RWPE2 (cell line): ENCODE data around the gene MAPK7.

ENCODE experiments used
- ATAC-seq: fragments of 200-7000 bp; cut with Tn5 transposase; 3 replicates; pipeline ENCODE4 v1.9.1; 2021; ENCODE audit warnings: low read depth
- DNase-seq: peaks from one replicate; pipeline ENCODE4 v3.0.0-alpha.2; 2020; ENCODE audit warnings: low spot score
- H3K27ac ChIP-seq: fragments of 450-650 bp; 2 replicates; pipeline ENCODE4 v1.5.1; 2017; ENCODE audit warnings: mild to moderate bottlenecking; ENCODE audit not compliant: poor library complexity, severe bottlenecking
- H3K27me3 ChIP-seq: fragments of 250-450 bp; sonication (Bioruptor Pico); 2 replicates; pipeline ENCODE4 v1.5.1; 2021; ENCODE audit warnings: mild to moderate bottlenecking, moderate library complexity; ENCODE audit not compliant: insufficient read depth, poor library complexity, severe bottlenecking
- H3K36me3 ChIP-seq: fragments of 250-450 bp; sonication (Bioruptor Pico); 2 replicates; pipeline ENCODE4 v1.5.1; 2020; ENCODE audit warnings: low read depth, mild to moderate bottlenecking, moderate library complexity
- H3K4me1 ChIP-seq: fragments of 250-450 bp; sonication (Bioruptor Pico); 2 replicates; pipeline ENCODE4 v1.5.1; 2021; ENCODE audit warnings: mild to moderate bottlenecking, moderate library complexity; ENCODE audit not compliant: insufficient read depth, poor library complexity, severe bottlenecking
- H3K4me3 ChIP-seq: fragments of 250-450 bp; sonication (Bioruptor Pico); 2 replicates; pipeline ENCODE4 v1.5.1; 2021; ENCODE audit warnings: mild to moderate bottlenecking, moderate library complexity; ENCODE audit not compliant: severe bottlenecking
- H3K9me3 ChIP-seq: fragments of 250-450 bp; sonication (Bioruptor Pico); 2 replicates; pipeline ENCODE4 v1.5.1; 2021; ENCODE audit warnings: mild to moderate bottlenecking, moderate library complexity; ENCODE audit not compliant: severe bottlenecking
- TF ChIP-seq, protein P1 (sequence below): fragments of 450-650 bp; IDR thresholded peaks from one replicate; pipeline ENCODE4 v1.5.1; 2017; ENCODE audit warnings: mild to moderate bottlenecking, moderate library complexity; ENCODE audit not compliant: poor library complexity, severe bottlenecking

MAPK7 gene

DNA sequence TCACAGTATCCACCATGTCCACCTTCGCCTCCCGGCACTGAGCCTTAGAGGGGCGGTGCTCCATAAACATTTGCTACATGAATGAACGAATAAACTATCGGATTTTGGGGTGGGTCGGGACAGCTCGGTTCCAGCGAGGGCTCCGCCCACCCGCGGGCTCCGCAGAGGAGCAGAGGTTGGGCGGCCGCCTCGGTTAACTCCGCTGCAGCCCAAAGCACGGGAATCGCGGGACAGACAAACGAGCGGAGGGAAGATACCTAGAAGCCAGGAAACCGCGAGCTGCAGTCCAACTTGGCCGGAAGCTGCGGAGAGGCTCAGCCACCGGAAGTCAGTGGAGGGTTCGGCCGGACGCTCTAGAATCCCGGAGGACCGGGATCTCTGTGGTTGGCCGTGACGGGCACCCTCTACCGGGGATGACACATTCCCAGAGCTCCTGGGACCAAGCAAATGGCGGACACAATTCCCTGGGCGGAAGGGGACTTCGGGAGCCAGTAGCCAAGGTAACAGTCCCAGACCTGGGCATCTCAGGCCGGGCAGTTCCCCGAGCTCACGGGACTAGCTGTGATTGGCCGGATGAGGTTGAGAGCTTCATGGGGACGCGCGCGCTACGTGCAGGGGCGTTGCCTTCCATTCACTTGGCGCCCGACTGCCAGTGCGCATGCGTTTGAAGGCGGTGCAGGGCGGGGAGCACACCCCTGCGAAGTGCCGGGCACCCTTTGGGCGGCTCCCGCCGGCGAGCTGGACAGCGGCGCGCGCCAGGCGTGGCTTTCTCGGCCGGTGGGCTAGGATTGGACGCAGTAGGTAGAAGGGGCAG lies 489 bp upstream of the MAPK7 start:
- DNase-seq (peak; percentile 98), ATAC-seq (peak; percentile 92)
- Histone ChIP-seq H3K27ac (peak overlapping the region; percentile 90), H3K36me3 (peaks cover 34% of the 10 kb centered on the region), H3K27me3 (no peaks in the 10 kb centered on the region), H3K9me3 (no peaks in the 10 kb centered on the region), H3K4me3 (peak overlapping the region; percentile 65), H3K4me1 (no peaks in the 10 kb centered on the region)
- TF ChIP-seq, protein P1, sequence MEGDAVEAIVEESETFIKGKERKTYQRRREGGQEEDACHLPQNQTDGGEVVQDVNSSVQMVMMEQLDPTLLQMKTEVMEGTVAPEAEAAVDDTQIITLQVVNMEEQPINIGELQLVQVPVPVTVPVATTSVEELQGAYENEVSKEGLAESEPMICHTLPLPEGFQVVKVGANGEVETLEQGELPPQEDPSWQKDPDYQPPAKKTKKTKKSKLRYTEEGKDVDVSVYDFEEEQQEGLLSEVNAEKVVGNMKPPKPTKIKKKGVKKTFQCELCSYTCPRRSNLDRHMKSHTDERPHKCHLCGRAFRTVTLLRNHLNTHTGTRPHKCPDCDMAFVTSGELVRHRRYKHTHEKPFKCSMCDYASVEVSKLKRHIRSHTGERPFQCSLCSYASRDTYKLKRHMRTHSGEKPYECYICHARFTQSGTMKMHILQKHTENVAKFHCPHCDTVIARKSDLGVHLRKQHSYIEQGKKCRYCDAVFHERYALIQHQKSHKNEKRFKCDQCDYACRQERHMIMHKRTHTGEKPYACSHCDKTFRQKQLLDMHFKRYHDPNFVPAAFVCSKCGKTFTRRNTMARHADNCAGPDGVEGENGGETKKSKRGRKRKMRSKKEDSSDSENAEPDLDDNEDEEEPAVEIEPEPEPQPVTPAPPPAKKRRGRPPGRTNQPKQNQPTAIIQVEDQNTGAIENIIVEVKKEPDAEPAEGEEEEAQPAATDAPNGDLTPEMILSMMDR, result no peak

DNA sequence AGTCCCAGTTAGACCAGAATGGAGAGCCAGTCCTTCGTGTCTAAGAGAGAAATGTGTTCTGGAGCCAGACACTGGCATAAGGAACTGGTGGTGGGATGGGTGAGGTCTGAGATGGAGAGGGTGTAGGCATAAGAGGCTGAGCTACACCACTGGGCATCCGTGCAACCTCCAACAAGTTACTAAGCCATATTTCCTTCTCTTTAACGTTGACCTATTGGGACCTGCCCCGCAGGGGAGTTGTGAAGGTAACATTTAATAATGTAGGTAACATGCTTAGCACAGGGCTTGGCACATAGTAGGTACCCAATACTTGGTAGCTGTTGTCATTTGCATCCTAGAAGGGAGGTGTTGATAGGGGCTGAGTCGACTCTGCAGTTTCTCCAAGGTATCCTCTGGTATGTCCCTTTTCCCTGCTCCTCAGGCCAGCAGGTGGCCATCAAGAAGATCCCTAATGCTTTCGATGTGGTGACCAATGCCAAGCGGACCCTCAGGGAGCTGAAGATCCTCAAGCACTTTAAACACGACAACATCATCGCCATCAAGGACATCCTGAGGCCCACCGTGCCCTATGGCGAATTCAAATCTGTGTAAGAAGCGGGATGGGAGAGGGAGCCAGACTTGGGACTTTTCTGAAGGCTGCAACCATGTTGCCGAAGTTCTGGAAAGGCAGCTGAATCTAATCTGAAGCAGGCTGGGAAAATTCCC lies 1.2 kb downstream of the MAPK7 start:
- no peak for ATAC-seq
- no peaks in the 10 kb centered on the region for H3K27me3 ChIP-seq
- DNase-seq, result no peak
- H3K9me3 ChIP-seq, result no peaks in the 10 kb centered on the region
- no peaks in the 10 kb centered on the region for H3K4me1 ChIP-seq
- peak overlapping the region; percentile 65 for H3K4me3 ChIP-seq
- H3K27ac ChIP-seq, result peak overlapping the region; percentile 90
- peaks cover 44% of the 10 kb centered on the region for H3K36me3 ChIP-seq
- TF ChIP-seq, protein P1, result no peak

DNA sequence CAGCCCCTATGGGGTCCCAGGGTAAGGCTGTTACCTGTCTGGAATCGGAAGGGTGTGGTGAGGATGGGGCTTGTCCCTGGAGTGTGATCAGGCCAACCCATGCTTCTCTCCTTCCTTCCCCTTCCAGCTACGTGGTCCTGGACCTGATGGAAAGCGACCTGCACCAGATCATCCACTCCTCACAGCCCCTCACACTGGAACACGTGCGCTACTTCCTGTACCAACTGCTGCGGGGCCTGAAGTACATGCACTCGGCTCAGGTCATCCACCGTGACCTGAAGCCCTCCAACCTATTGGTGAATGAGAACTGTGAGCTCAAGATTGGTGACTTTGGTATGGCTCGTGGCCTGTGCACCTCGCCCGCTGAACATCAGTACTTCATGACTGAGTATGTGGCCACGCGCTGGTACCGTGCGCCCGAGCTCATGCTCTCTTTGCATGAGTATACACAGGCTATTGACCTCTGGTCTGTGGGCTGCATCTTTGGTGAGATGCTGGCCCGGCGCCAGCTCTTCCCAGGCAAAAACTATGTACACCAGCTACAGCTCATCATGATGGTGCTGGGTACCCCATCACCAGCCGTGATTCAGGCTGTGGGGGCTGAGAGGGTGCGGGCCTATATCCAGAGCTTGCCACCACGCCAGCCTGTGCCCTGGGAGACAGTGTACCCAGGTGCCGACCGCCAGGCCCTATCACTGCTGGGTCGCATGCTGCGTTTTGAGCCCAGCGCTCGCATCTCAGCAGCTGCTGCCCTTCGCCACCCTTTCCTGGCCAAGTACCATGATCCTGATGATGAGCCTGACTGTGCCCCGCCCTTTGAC lies 2.4 kb downstream of the MAPK7 start:
- Histone ChIP-seq H3K27me3 (no peaks in the 10 kb centered on the region), H3K36me3 (peaks cover 46% of the 10 kb centered on the region), H3K4me3 (no peak overlapping the region), H3K27ac (no peak overlapping the region), H3K4me1 (no peaks in the 10 kb centered on the region), H3K9me3 (no peaks in the 10 kb centered on the region)
- TF ChIP-seq, protein P1, result no peak
- ATAC-seq (no peak), DNase-seq (no peak)

DNA sequence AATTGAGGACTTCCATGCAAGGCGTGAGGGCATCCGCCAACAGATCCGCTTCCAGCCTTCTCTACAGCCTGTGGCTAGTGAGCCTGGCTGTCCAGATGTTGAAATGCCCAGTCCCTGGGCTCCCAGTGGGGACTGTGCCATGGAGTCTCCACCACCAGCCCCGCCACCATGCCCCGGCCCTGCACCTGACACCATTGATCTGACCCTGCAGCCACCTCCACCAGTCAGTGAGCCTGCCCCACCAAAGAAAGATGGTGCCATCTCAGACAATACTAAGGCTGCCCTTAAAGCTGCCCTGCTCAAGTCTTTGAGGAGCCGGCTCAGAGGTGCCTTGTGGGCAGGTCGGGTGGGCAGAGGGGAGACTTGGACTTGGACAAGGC lies 3.1 kb downstream of the MAPK7 start:
- Histone ChIP-seq H3K9me3 (no peaks in the 10 kb centered on the region), H3K36me3 (peaks cover 49% of the 10 kb centered on the region), H3K27me3 (no peaks in the 10 kb centered on the region), H3K27ac (no peak overlapping the region), H3K4me1 (no peaks in the 10 kb centered on the region), H3K4me3 (no peak overlapping the region)
- ATAC-seq (no peak), DNase-seq (no peak)
- TF ChIP-seq, protein P1, result no peak
